ENCODE data around the gene ABHD14A.

DNA sequence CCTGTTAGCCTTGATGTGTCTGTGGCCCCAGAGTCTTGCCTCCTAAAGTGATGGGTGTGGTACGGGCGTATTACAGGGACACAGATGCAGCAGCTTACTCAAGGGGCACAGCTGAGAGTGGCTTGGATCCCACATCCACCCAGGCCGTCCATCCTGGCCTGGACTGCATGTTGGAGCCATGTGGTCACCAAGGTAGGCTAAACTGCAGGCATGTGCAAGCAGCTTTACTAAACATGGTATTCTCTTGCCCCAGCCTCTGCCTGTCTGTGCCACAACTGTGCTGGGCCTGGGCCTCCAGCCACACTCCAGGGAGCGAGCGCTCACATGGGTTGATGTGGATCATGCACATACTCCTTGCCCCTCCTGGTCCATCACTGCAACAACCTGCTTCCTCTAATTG lies 25.7 kb upstream of the ABHD14A start:
- TF ChIP-seq CTCF (conservative IDR thresholded peaks at IDR 0.05) = no peak
- TF ChIP-seq EZH2 (IDR thresholded peaks at IDR 0.05; ENCODE audit: low read depth) = no peak

Data from PC-9 (cell line).